Motor neuron (in vitro differentiated cells): ENCODE results near the gene PLD5. TPM values are rescaled to one million over a fixed set of nuclear protein-coding genes. Genes with fewer than 3 reads are reported as not detected.

Experiments
- ATAC-seq, 8 experiments: fragments of 200-7000 bp; cut with Tn5 transposase; replicated peaks in 6 of 8; 2 replicates each; pipeline ENCODE4 v1.8.0; 2021; ENCODE audit warnings: mild to moderate bottlenecking in 8 of 8, moderate library complexity in 8 of 8
- H3K27ac ChIP-seq, 2 donors: fragments of 250-450 bp; sonication (Bioruptor Pico); 2 replicates each; pipeline ENCODE4 v1.9.0; 2021; ENCODE audit warnings: antibody characterized with exemption in 2 of 2, mild to moderate bottlenecking in 2 of 2, moderate library complexity in 1 of 2
- H3K4me1 ChIP-seq, 2 donors: fragments of 250-450 bp; sonication (Bioruptor Pico); replicated peaks in 1 of 2; 2 replicates each; pipeline ENCODE4 v1.6.1; 2021; ENCODE audit warnings: antibody characterized with exemption in 2 of 2, mild to moderate bottlenecking in 2 of 2, moderate library complexity in 1 of 2
- H3K4me3 ChIP-seq, 5 donors: fragments of 250-450 bp; sonication (Bioruptor Pico); 2 replicates each; pipeline ENCODE4 v1.9.0; 2021; ENCODE audit warnings: antibody characterized with exemption in 5 of 5, mild to moderate bottlenecking in 5 of 5, moderate library complexity in 4 of 5
- WGBS, 10 experiments: fragments of 450-650 bp; shearing (Covaris generic); methylation state at CpG; one replicate each; pipeline ENCODE4 v1.0.0; 2022; 5-methylcytosine and 5-hydroxymethylcytosine counted together
- in situ Hi-C, 9 experiments: fragments of 400-800 bp; cut with MboI; loops; one replicate each; pipeline ENCODE4 v1.15.0; 2021; ENCODE audit warnings: low sequenced_read_pairs in 9 of 9, low pct_unique_long_range_greater_than_20kb in 2 of 9; ENCODE audit not compliant: unreplicated experiment in 9 of 9
- total RNA-seq, 8 experiments: library from RNA; unstranded; fragments of 300-600 nt; gene quantifications; 2 replicates each; pipeline versions ENCODE4 v1.2.3 to v1.2.4, GENCODE V29; 2022

PLD5 gene
- total RNA-seq, 8 experiments from 2014 or later = 0.05 to 8.1 (median 1.5) TPM

DNA sequence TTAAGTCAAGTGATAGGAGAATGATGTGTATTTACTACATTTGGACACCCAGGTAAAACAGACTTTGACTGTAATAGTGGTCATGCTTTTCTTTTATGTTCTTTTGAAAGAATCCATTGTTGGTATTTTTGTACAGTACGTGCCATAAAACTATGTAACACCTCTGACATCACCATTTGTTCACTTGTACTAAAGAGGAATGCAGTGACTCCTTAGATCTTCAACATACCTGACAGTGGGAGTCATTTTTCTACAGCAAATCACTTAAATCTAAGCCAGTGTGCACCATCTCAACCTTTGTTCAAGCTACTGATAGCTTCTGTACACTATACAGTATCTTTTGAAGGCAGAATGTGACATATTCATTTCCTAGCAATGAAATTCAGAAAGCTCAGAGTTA, 6.3 kb upstream of the PLD5 start:
- no peak for ATAC-seq
- 9 to 86% (median 47%) methylated on average over 1 of the region's 1 CpG for WGBS, 10 experiments
- Histone ChIP-seq H3K4me3 (no peak overlapping the region), H3K4me1 (peaks cover 3% of the 10 kb centered on the region in 2 donors), H3K27ac (no peak overlapping the region)
- in situ Hi-C loops = no loop called here

- peak overlapping the region; percentile 53 to 88 (median 85) for H3K4me3 ChIP-seq
- ATAC-seq = no peak
- in situ Hi-C loops = no loop called here
- no peak overlapping the region for H3K27ac ChIP-seq
- 0 to 100% (median 77%) methylated on average over 1 to 2 of the region's 2 CpGs; no CpG with 5 or more reads in 1 of the 10 experiments for WGBS, 10 experiments
- H3K4me1 ChIP-seq = peaks cover 8 to 10% of the 10 kb centered on the region in 2 donors
Observed at GRCh38 chr1:242525769-242526168, 1.3 kb upstream of the PLD5 start.

- ATAC-seq = no peak
- Histone ChIP-seq H3K4me1 (peaks cover 8 to 10% of the 10 kb centered on the region in 2 donors), H3K4me3 (peak overlapping the region; percentile 53 to 88 (median 85)), H3K27ac (no peak overlapping the region)
- 0 to 81% (median 9%) methylated on average over 1 to 10 of the region's 10 CpGs; no CpG with 5 or more reads in 1 of the 10 experiments for WGBS, 10 experiments
- in situ Hi-C loops = no loop called here
Observed at GRCh38 chr1:242525360-242525722, 844 bp upstream of the PLD5 start.

DNA sequence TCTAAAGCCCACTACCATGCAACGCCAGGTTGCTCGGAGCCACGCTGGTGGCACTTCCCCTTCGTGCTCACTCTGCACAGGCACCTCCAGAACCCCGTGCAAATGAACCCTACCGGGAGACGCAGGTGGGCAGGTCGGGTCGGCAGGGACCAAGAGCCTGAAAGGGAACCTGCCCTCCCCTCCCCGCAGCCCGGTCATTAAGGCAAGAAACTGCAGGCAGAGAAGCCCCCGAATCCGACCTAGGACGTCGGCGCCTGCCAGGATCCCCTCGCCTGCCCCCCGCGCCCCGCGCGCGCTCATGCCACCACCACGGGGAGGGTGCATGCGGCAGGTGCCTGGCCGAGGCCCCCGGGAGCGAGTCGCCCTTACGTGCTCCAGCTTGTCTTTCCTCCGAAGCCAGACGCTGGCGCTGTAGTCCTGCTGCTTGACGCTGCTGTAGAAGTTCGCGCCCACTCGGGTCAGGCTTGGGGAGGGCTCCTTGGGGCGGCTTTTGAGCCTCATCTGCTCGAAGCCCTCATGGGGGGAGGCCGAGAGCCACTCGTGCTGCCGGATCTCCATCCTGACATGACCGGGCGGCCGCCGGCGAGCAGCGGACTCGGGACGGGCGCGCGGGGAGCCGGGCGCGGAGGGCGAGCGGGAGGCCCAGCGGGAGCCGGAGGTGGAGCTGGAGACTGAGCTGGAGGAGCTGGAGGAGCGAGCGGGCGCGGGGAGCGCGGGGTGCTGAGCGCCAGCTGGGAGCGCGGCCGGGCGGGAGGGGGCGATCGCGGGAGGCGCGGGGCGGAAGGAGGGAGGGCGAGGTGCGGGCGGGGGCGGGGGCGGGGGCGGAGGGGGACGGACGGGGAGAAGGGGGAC, 552 bp downstream of the PLD5 start:
- H3K4me3 ChIP-seq = peak overlapping the region; percentile 53 to 88 (median 85)
- H3K4me1 ChIP-seq = peaks cover 8 to 10% of the 10 kb centered on the region in 2 donors
- ATAC-seq = peak; percentile 26 to 93 (median 86)
- 0 to 6% (median 0%) methylated on average over 1 to 26 of the region's 85 CpGs; no CpG with 5 or more reads in 5 of the 10 experiments for WGBS, 10 experiments
- in situ Hi-C loops = no loop called here
- peak overlapping the region; percentile 31 to 64 for H3K27ac ChIP-seq

- Histone ChIP-seq H3K27ac (no peak overlapping the region), H3K4me3 (peak overlapping the region; percentile 53 to 88 (median 85)), H3K4me1 (peaks cover 8 to 10% of the 10 kb centered on the region in 2 donors)
- WGBS, 10 experiments = 0 to 14% (median 6%) methylated on average over 2 to 25 of the region's 26 CpGs; no CpG with 5 or more reads in 1 of the 10 experiments
- no peak for ATAC-seq
- in situ Hi-C loops = no loop called here
Observed at GRCh38 chr1:242522996-242523718, 1.3 kb downstream of the PLD5 start.

GRCh38 chr1:242522304-242522945, 2.1 kb downstream of the PLD5 start:
- 0 to 84% (median 58%) methylated on average over 3 to 6 of the region's 6 CpGs; no CpG with 5 or more reads in 2 of the 10 experiments for WGBS, 10 experiments

DNA sequence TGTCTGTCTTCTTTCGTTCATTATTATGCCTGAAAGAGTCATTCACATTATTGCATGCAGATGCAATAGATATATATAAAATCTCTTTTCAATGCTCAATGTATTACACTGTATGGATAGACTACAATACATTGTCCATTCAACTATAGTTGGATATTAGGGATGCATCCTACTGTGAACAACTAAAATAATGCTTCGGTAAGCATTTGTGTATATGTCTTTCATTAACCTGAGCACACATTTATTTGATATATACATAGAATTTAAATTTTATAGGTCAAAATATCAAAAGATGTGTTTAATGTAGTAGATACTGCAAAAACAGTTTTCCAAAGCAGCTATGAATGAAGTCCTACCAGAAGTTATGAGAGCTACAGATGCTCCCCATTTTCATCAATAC, 8.9 kb downstream of the PLD5 start:
- 0 to 100% (median 49%) methylated on average over 1 to 2 of the region's 2 CpGs for WGBS, 10 experiments
- in situ Hi-C loops = no loop called here
- no peak overlapping the region for H3K27ac ChIP-seq
- no peak for ATAC-seq
- no peak overlapping the region for H3K4me3 ChIP-seq
- H3K4me1 ChIP-seq = no peaks in the 10 kb centered on the region

More at GRCh38 chr1:242522304-242522945, 2.1 kb downstream of the PLD5 start:
- Histone ChIP-seq H3K4me1 (peaks cover 8 to 10% of the 10 kb centered on the region in 2 donors), H3K4me3 (peak overlapping the region in 4 of 5 donors; percentile 53 to 88 (median 84)), H3K27ac (no peak overlapping the region)
- in situ Hi-C loops = no loop called here
- ATAC-seq = no peak

- Histone ChIP-seq H3K4me1 (peaks cover 0 to 2% of the 10 kb centered on the region in 2 donors), H3K4me3 (no peak overlapping the region), H3K27ac (no peak overlapping the region)
- WGBS, 10 experiments = 34 to 100% (median 94%) methylated on average over 1 to 12 of the region's 12 CpGs; no CpG with 5 or more reads in 3 of the 10 experiments
- in situ Hi-C loops = no loop called here
- ATAC-seq = no peak
Observed at GRCh38 chr1:242506724-242507123, 17.8 kb downstream of the PLD5 start.

GRCh38 chr1:242489545-242489944, 35.0 kb downstream of the PLD5 start:
- peak in 1 of 8 experiments; percentile 17 for ATAC-seq
- in situ Hi-C loops = no loop called here
- WGBS, 10 experiments = 0 to 58% (median 34%) methylated on average over 1 to 3 of the region's 3 CpGs
- Histone ChIP-seq H3K4me1 (no peaks in the 10 kb centered on the region), H3K4me3 (no peak overlapping the region), H3K27ac (no peak overlapping the region)

GRCh38 chr1:242477944-242478343, 46.6 kb downstream of the PLD5 start:
- 8 to 91% (median 61%) methylated on average over 1 to 3 of the region's 3 CpGs; no CpG with 5 or more reads in 2 of the 10 experiments for WGBS, 10 experiments
- in situ Hi-C loops = no loop called here
- H3K4me1 ChIP-seq = peaks cover 0 to 4% of the 10 kb centered on the region in 2 donors
- no peak overlapping the region for H3K27ac ChIP-seq
- peak in 3 of 8 experiments; percentile 15 to 64 (median 19) for ATAC-seq
- no peak overlapping the region for H3K4me3 ChIP-seq

DNA sequence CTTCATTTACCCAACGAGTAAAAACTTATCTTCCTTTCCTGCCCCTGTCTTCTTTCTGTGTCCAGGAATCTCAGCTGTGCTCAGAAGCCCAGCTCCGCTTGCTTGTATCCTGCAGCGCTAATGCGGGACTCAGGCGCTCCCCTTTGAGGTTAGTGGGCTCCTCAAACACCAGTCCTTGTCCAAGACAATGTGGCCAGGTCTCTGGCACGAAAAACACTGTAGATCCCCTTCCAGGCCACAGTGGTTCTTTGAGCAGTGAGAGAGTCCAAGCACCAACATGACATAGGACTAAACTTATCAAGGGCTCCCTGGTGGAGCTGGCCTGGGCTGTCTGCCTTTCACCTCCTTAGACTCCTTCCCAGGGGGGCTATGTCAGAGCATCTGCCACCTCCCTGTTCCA, 53.7 kb downstream of the PLD5 start:
- in situ Hi-C loops = loop anchor here in 3 of 9 experiments (25.0 kb wide), 1 partner anchor 842 kb away; no protein-coding TSS in a partner anchor
- no peak for ATAC-seq
- H3K4me1 ChIP-seq = peaks cover 0 to 4% of the 10 kb centered on the region in 2 donors
- WGBS, 10 experiments = 12 to 97% (median 88%) methylated on average over 1 to 6 of the region's 6 CpGs; no CpG with 5 or more reads in 1 of the 10 experiments
- H3K27ac ChIP-seq = no peak overlapping the region
- no peak overlapping the region for H3K4me3 ChIP-seq

GRCh38 chr1:242468784-242469183, 55.7 kb downstream of the PLD5 start:
- H3K4me3 ChIP-seq = no peak overlapping the region

More at GRCh38 chr1:242468784-242469183, 55.7 kb downstream of the PLD5 start:
- peaks cover 0 to 2% of the 10 kb centered on the region in 2 donors for H3K4me1 ChIP-seq
- ATAC-seq = peak in 3 of 8 experiments; percentile 22 to 53 (median 33)
- 0 to 92% (median 55%) methylated on average over 1 to 4 of the region's 4 CpGs; no CpG with 5 or more reads in 1 of the 10 experiments for WGBS, 10 experiments
- in situ Hi-C loops = loop anchor here in 3 of 9 experiments (25.0 kb wide), 1 partner anchor 844 kb away; no protein-coding TSS in a partner anchor
- H3K27ac ChIP-seq = no peak overlapping the region
